H1 (cell line): ENCODE results near the gene DENND10. TPM values are rescaled to one million over a fixed set of nuclear protein-coding genes. Genes with fewer than 3 reads are reported as not detected.
"Not testable (repeated sequence)": the region's sequence is repeated elsewhere in the genome, so short reads cannot be mapped to it uniquely, and the experiment has no call there.

Experiments
- CTCF ChIA-PET: fragments of 300-600 bp; sonication (Branson Sonifier 250); formaldehyde crosslinking; loops from one replicate; lab custom pipeline; 2021; ENCODE audit not compliant: partially characterized antibody; lab: Charles Lee
- POLR2A ChIA-PET: fragments of 300-600 bp; sonication (Branson Sonifier 250); formaldehyde crosslinking; loops from one replicate; lab custom pipeline; 2021; ENCODE audit warnings: inconsistent platforms; ENCODE audit not compliant: partially characterized antibody; lab: Charles Lee
- DNase-seq, 2 experiments: peaks; one replicate each; pipeline versions ENCODE4 v3.0.0 to v3.0.0-alpha.2; 2010 to 2022; ENCODE audit warnings: low spot score in 2 of 2, low read depth in 1 of 2, mixed read lengths in 1 of 2
- FAIRE-seq: peaks from 2 replicates; lab custom pipeline; 2011; peaks lifted over from hg19 to GRCh38; lab: Jason Lieb, UNC
- H2AFZ ChIP-seq: 2 replicates; pipeline ENCODE4 v1.8.1; 2012; ENCODE audit warnings: low read length, inconsistent platforms
- H2AK5ac ChIP-seq: 2 replicates; pipeline ENCODE4 v1.6.1; 2013; ENCODE audit warnings: low read depth, low read length
- H2BK120ac ChIP-seq: replicated peaks from 2 replicates; pipeline ENCODE3; 2013; ENCODE audit warnings: low read depth, low read length, inconsistent platforms
- H2BK12ac ChIP-seq: 2 replicates; pipeline ENCODE4 v1.6.1; 2013; ENCODE audit warnings: low read depth, low read length
- H2BK15ac ChIP-seq: 2 replicates; pipeline ENCODE4 v1.6.1; 2013; ENCODE audit warnings: low read length
- H2BK20ac ChIP-seq: 2 replicates; pipeline ENCODE4 v1.6.1; 2013; ENCODE audit warnings: low read length
- H2BK5ac ChIP-seq: 2 replicates; pipeline ENCODE4 v1.6.1; 2013; ENCODE audit warnings: low read depth, low read length
- H3K14ac ChIP-seq: 2 replicates; pipeline ENCODE4 v1.6.1; 2013; ENCODE audit warnings: inconsistent platforms; ENCODE audit not compliant: insufficient read length
- H3K18ac ChIP-seq: 2 replicates; pipeline ENCODE4 v1.6.1; 2013; ENCODE audit warnings: low read length; ENCODE audit errors: extremely low read depth
- H3K23ac ChIP-seq: 2 replicates; pipeline ENCODE4 v1.6.1; 2013; ENCODE audit warnings: inconsistent platforms; ENCODE audit not compliant: insufficient read length
- H3K23me2 ChIP-seq: 2 replicates; pipeline ENCODE4 v1.6.1; 2013; ENCODE audit warnings: low read depth, low read length
- H3K27ac ChIP-seq: 2 replicates; pipeline ENCODE4 v1.6.1; 2011; ENCODE audit warnings: low read depth, low read length, inconsistent platforms
- H3K27me3 ChIP-seq, 4 experiments: replicated peaks in 1 of 4; 1 replicate in 1 of 4; 2 replicates in 3 of 4; pipeline versions ENCODE4 v1.6.1 to v1.8.1; 2011 to 2013; ENCODE audit warnings: low read length in 3 of 4, mild to moderate bottlenecking in 3 of 4, inconsistent platforms in 2 of 4, mixed read lengths in 2 of 4, moderate library complexity in 1 of 4; ENCODE audit not compliant: control insufficient read depth in 3 of 4, insufficient read depth in 3 of 4; ENCODE audit errors: extremely low read depth in 1 of 4
- H3K36me3 ChIP-seq, 4 experiments: 2 replicates each; pipeline versions ENCODE4 v1.6.1 to v1.8.1; 2011 to 2013; ENCODE audit warnings: mild to moderate bottlenecking in 4 of 4, low read length in 3 of 4, moderate library complexity in 2 of 4, control low read depth in 1 of 4, inconsistent platforms in 1 of 4; ENCODE audit not compliant: insufficient read depth in 4 of 4, control insufficient read depth in 2 of 4
- H3K4ac ChIP-seq: replicated peaks from 2 replicates; pipeline ENCODE3; 2013; ENCODE audit warnings: low read length, low read depth, mixed read lengths, inconsistent platforms; ENCODE audit not compliant: insufficient read length
- H3K4me1 ChIP-seq, 4 experiments: replicated peaks in 1 of 4; 1 replicate in 1 of 4; 2 replicates in 3 of 4; pipeline versions ENCODE4 v1.6.1 to v1.8.1; 2011 to 2013; ENCODE audit warnings: low read length in 3 of 4, inconsistent platforms in 2 of 4, mixed read lengths in 1 of 4; ENCODE audit not compliant: insufficient read depth in 4 of 4, control insufficient read depth in 3 of 4
- H3K4me2 ChIP-seq, 2 experiments: 2 replicates each; pipeline versions ENCODE4 v1.6.1 to v1.8.1; 2011 to 2013; ENCODE audit warnings: low read depth in 2 of 2, low read length in 2 of 2, control low read depth in 1 of 2, inconsistent platforms in 1 of 2, mild to moderate bottlenecking in 1 of 2; ENCODE audit not compliant: insufficient read depth in 1 of 2
- H3K4me3 ChIP-seq, 4 experiments: fragments of 200-600, 300-600 bp in 1 of 4; sonication (generic), shearing (Covaris generic), sonication (Bioruptor Twin) in 1 of 4; 2 replicates each; pipeline versions ENCODE4 v1.5.1 to v1.8.1; 2011 to 2016; ENCODE audit warnings: low read length in 4 of 4, low read depth in 3 of 4, control low read depth in 2 of 4, inconsistent platforms in 2 of 4, mild to moderate bottlenecking in 2 of 4, mixed read lengths in 1 of 4, moderate library complexity in 1 of 4; ENCODE audit not compliant: insufficient read depth in 2 of 4; ENCODE audit errors: extremely low read depth in 1 of 4
- H3K56ac ChIP-seq: replicated peaks from 2 replicates; pipeline ENCODE3; 2013; ENCODE audit warnings: low read depth, mild to moderate bottlenecking, mixed read lengths, low read length, inconsistent platforms; ENCODE audit not compliant: insufficient read length
- H3K79me1 ChIP-seq: 2 replicates; pipeline ENCODE4 v1.6.1; 2013; ENCODE audit warnings: low read depth, low read length, control low read depth
- H3K79me2 ChIP-seq, 2 experiments: 2 replicates each; pipeline versions ENCODE4 v1.6.1 to v1.8.1; 2012 to 2013; ENCODE audit warnings: low read length in 2 of 2, mild to moderate bottlenecking in 2 of 2, inconsistent platforms in 1 of 2; ENCODE audit not compliant: insufficient read depth in 2 of 2, control insufficient read depth in 1 of 2
- H3K9ac ChIP-seq, 4 experiments: replicated peaks in 1 of 4; 1 replicate in 1 of 4; 2 replicates in 3 of 4; pipeline versions ENCODE4 v1.6.1 to v1.8.1; 2011 to 2013; ENCODE audit warnings: low read depth in 3 of 4, low read length in 3 of 4, control low read depth in 2 of 4, mild to moderate bottlenecking in 2 of 4, moderate library complexity in 2 of 4, inconsistent platforms in 1 of 4; ENCODE audit errors: extremely low read depth in 1 of 4
- H3K9me3 ChIP-seq, 2 experiments: 2 replicates each; pipeline versions ENCODE4 v1.6.1 to v1.8.1; 2012 to 2013; ENCODE audit warnings: mild to moderate bottlenecking in 2 of 2, moderate library complexity in 2 of 2, control low read depth in 1 of 2, inconsistent platforms in 1 of 2, low read depth in 1 of 2, low read length in 1 of 2, mixed read lengths in 1 of 2; ENCODE audit not compliant: insufficient read depth in 2 of 2
- H4K20me1 ChIP-seq, 2 experiments: replicated peaks in 1 of 2; 2 replicates each; pipeline versions ENCODE3 to v1.8.1; 2011 to 2013; ENCODE audit warnings: inconsistent platforms in 2 of 2, low read length in 2 of 2, mild to moderate bottlenecking in 1 of 2; ENCODE audit not compliant: insufficient read depth in 2 of 2, control insufficient read depth in 1 of 2
- H4K5ac ChIP-seq: 2 replicates; pipeline ENCODE4 v1.6.1; 2013; ENCODE audit warnings: low read length, low read depth, mixed read lengths, inconsistent platforms; ENCODE audit not compliant: insufficient read length
- H4K8ac ChIP-seq: 2 replicates; pipeline ENCODE4 v1.8.0; 2013; ENCODE audit warnings: mild to moderate bottlenecking, moderate library complexity, low read length, inconsistent platforms; ENCODE audit not compliant: insufficient read depth; ENCODE audit errors: extremely low read depth
- H4K91ac ChIP-seq: replicated peaks from 2 replicates; pipeline ENCODE3; 2013; ENCODE audit warnings: low read length, mixed read lengths, inconsistent platforms; ENCODE audit not compliant: insufficient read length
- CREB1 ChIP-seq: IDR thresholded peaks from 2 replicates; pipeline ENCODE4 v1.6.1; 2012; ENCODE audit warnings: inconsistent platforms
- JUN ChIP-seq: IDR thresholded peaks from 2 replicates; pipeline ENCODE4 v1.6.1; 2011; ENCODE audit warnings: low read depth, mild to moderate bottlenecking, improper control_type of control experiment, low read length
- RBBP5 ChIP-seq: IDR thresholded peaks from 2 replicates; pipeline ENCODE4 v1.7.1; 2012; ENCODE audit warnings: low read depth, mild to moderate bottlenecking, inconsistent platforms, low read length, moderate library complexity, borderline replicate concordance
- TEAD4 ChIP-seq: IDR thresholded peaks from 2 replicates; pipeline ENCODE4 v1.6.1; 2012; ENCODE audit warnings: low read depth, low read length, inconsistent platforms, mixed read lengths
- WGBS, 2 experiments: shearing (Covaris generic) in 1 of 2; methylation state at CpG; one replicate each; pipeline versions ENCODE4 v1.1.6 to v1.1.7; 2013 to 2015; ENCODE audit warnings: low lambda C conversion rate in 2 of 2, mixed read lengths in 2 of 2, inconsistent platforms in 1 of 2, low coverage in 1 of 2, missing lambda C conversion rate in 1 of 2; ENCODE audit not compliant: insufficient replicate concordance in 2 of 2, insufficient coverage in 1 of 2, insufficient read length in 1 of 2; ENCODE audit errors: extremely low coverage in 1 of 2, missing lambda C conversion rate in 1 of 2; 5-methylcytosine and 5-hydroxymethylcytosine counted together
- polyA plus RNA-seq, 7 experiments: library from polyadenylated mRNA; depleted of rRNA in 3 of 7; stranded (reverse) in 5 of 7; unstranded in 2 of 7; fragments of >200 nt in 5 of 7; fragments of 200-250 nt in 2 of 7; gene quantifications; 1 replicate in 5 of 7; 2 replicates in 1 of 7; 4 replicates in 1 of 7; pipeline versions ENCODE4 v1.2.1 to v1.2.3, GENCODE V29; 2011 to 2013; ENCODE audit warnings: missing spikeins in 2 of 7, mixed read lengths in 2 of 7
- total RNA-seq: library from RNA; stranded (reverse); fragmentation: NEBNext Ultra II Directional; extraction: Animal tissue kit (Norgen Biotek cat#: 25700); gene quantifications from 2 replicates; pipeline ENCODE4 v1.2.1, GENCODE V29; 2021
- TF ChIP-seq, protein P1 (sequence below): IDR thresholded peaks from 2 replicates; pipeline ENCODE4 v1.6.1; 2011; ENCODE audit warnings: low read length, improper control_type of control experiment
- TF ChIP-seq, protein P2 (sequence below): IDR thresholded peaks from 2 replicates; pipeline ENCODE4 v1.6.1; 2012; ENCODE audit warnings: inconsistent platforms

Gene DENND10
- total and polyA plus RNA-seq, 2 of the 8 experiments (the other 6 are each of a cell fraction or from before 2014, with no cell fraction given): 49.3 to 64.4 TPM

DNA sequence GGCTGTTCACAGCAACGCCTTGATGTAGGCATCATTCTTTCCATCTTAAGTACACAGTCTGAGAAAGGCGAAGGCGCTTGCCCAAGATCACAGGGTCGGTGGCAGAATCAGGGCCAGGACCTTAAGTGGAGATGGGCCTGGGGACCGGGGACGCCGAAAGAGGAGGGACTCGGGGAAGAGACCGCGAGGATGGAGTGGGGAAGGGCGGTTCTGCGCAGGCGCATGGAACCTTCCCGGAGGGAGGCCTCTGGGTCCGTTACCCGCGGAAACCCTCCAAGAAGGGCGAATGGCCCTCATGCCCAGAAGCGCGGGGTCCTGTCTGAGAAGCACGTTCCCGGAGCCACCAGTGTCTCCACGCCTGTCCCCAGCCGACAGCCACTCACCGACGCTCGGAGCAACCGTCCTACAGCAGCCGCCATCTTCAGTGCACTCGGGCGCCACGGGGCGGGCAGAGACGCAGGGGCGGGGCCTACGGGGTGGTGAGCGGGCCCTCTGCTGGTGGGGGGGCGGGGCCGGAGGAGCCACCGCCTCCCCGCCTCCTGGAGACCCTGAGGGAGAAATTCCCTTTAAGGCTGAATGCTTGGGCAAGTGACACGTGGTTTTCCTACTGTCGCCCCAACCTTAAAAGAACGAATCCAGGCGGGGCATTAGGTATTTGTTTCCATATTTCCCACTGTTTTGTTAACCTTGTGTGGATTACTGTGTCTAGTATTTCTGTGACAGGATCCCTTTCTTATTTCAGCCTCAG lies 74.6 kb downstream of the DENND10 start, which contains the start of gene PRDX3 (continued):
- TF ChIP-seq, protein P1, sequence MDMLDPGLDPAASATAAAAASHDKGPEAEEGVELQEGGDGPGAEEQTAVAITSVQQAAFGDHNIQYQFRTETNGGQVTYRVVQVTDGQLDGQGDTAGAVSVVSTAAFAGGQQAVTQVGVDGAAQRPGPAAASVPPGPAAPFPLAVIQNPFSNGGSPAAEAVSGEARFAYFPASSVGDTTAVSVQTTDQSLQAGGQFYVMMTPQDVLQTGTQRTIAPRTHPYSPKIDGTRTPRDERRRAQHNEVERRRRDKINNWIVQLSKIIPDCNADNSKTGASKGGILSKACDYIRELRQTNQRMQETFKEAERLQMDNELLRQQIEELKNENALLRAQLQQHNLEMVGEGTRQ: peak; percentile 53; the same call in 1 of the 2 replicates
- TF ChIP-seq CREB1 (peak; percentile 37; the same call in 1 of the 2 replicates), TEAD4 (0 out of 2 replicates have a peak, but pooled peaks have one; percentile 4), RBBP5 (peak; percentile 100), JUN (no peak)
- TF ChIP-seq, protein P2, sequence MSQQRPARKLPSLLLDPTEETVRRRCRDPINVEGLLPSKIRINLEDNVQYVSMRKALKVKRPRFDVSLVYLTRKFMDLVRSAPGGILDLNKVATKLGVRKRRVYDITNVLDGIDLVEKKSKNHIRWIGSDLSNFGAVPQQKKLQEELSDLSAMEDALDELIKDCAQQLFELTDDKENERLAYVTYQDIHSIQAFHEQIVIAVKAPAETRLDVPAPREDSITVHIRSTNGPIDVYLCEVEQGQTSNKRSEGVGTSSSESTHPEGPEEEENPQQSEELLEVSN: peak; percentile 2; the same call in 1 of the 2 replicates

DNA sequence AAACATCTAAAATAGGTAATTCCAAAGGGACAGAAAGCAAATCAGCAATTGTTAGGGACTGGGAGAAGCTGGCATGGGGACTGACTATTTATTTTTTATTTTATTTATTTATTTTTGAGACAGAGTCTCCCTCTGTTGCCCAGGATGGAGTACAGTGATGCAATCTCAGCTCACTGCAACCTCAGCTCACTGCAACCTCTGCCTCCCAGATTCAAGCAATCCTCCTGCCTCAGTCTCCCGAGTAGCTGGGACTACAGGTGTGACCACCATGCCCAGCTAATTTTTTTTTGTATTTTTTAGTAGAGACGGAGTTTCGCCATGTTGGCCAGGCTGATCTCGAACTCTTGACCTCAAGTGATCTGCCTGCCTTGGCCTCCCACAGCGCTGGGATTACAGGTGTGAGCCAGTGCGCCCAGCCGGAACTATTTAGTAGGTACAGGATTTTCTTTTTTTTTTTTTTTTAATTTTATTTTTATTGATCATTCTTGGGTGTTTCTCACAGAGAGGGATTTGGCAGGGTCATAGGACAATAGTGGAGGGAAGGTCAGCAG lies 77.0 kb downstream of the DENND10 start:
- not testable (repeated sequence) for H3K27me3 ChIP-seq, H3K27ac ChIP-seq, H2BK15ac ChIP-seq, H3K79me1 ChIP-seq, H2AFZ ChIP-seq, H4K91ac ChIP-seq, H3K4ac ChIP-seq, H3K23me2 ChIP-seq, H3K56ac ChIP-seq, H3K9ac ChIP-seq, H4K8ac ChIP-seq, H3K23ac ChIP-seq, H2BK5ac ChIP-seq, H3K4me2 ChIP-seq, H2AK5ac ChIP-seq, H2BK120ac ChIP-seq, FAIRE-seq, H3K4me3 ChIP-seq, H3K14ac ChIP-seq, DNase-seq, H4K20me1 ChIP-seq, H3K4me1 ChIP-seq, H3K9me3 ChIP-seq, H2BK20ac ChIP-seq, H3K18ac ChIP-seq, H2BK12ac ChIP-seq, H4K5ac ChIP-seq
- Histone ChIP-seq H3K36me3 (peaks cover 0 to 13% (median 3%) of the 10 kb centered on the region in 4 experiments; a peak in 2 of 8 replicates), H3K79me2 (peaks cover 4 to 25% of the 10 kb centered on the region in 2 experiments)
- 97% methylated on average over 7 of the region's 7 CpGs; no CpG with 5 or more reads in 1 of the 2 experiments for WGBS, 2 experiments
- ChIA-PET POLR2A (interaction anchor here (1.1 kb wide), 1 partner anchor 416 kb away, joined by 4 read pairs; the partner anchor contains the start of gene TIAL1), CTCF (interaction anchor here (0.6 to 2.5 kb wide), 4 partner anchors 9 to 188 kb away, joined by 3 to 13 read pairs (median 4); no protein-coding TSS in a partner anchor)
